IMR-90 (cell line): ENCODE results near the gene SSNA1.
A peak's percentile ranks its signal among the peaks of the same experiment; 100 is the strongest.

Experiments used
- BHLHE40 ChIP-seq: fragments of 150-350 bp; IDR thresholded peaks from 2 replicates; pipeline ENCODE4 v1.6.1; 2016; ENCODE audit warnings: mild to moderate bottlenecking, low read depth, low read length
- CEBPB ChIP-seq: IDR thresholded peaks from 2 replicates; pipeline ENCODE4 v1.6.1; 2012; ENCODE audit warnings: low read depth, low read length, improper control_type of control experiment
- CHD1 ChIP-seq: IDR thresholded peaks from 2 replicates; pipeline ENCODE4 v1.6.1; 2012; ENCODE audit warnings: low read depth, low read length, improper control_type of control experiment
- CTCF ChIP-seq: conservative IDR thresholded peaks from 2 replicates; pipeline ENCODE4 v1.5.1; 2012; ENCODE audit warnings: mild to moderate bottlenecking, low read depth, low read length, improper control_type of control experiment
- ELK1 ChIP-seq: fragments of 150-350 bp; IDR thresholded peaks from 2 replicates; pipeline ENCODE4 v1.6.1; 2016; ENCODE audit warnings: low read depth, mild to moderate bottlenecking, low read length, moderate library complexity, borderline replicate concordance
- FOS ChIP-seq: fragments of 150-350 bp; IDR thresholded peaks from 2 replicates; pipeline ENCODE4 v1.6.1; 2016; ENCODE audit warnings: low read depth, low read length
- MXI1 ChIP-seq: IDR thresholded peaks from 2 replicates; pipeline ENCODE4 v1.6.1; 2012; ENCODE audit warnings: low read depth, mild to moderate bottlenecking, low read length, moderate library complexity, borderline replicate concordance
- NFE2L2 ChIP-seq: fragments of 150-350 bp; IDR thresholded peaks from 2 replicates; pipeline ENCODE4 v1.6.1; 2016; ENCODE audit warnings: low read depth, mild to moderate bottlenecking, low read length
- POLR2A ChIP-seq: IDR thresholded peaks from 2 replicates; pipeline ENCODE4 v1.6.1; 2012; ENCODE audit warnings: mild to moderate bottlenecking, low read depth, low read length
- RCOR1 ChIP-seq: IDR thresholded peaks from 2 replicates; pipeline ENCODE4 v1.6.1; 2012; ENCODE audit warnings: mild to moderate bottlenecking, low read length, improper control_type of control experiment; ENCODE audit not compliant: insufficient replicate concordance
- RFX5 ChIP-seq: IDR thresholded peaks from 2 replicates; pipeline ENCODE4 v1.8.0; 2012; ENCODE audit warnings: low read depth, mild to moderate bottlenecking, low read length, moderate library complexity
- USF2 ChIP-seq: fragments of 150-350 bp; IDR thresholded peaks from 2 replicates; pipeline ENCODE4 v1.6.1; 2017; ENCODE audit warnings: mild to moderate bottlenecking, antibody characterized with exemption, low read length, low read depth

GRCh38 chr9:137236238-137236935 is 47.9 kb downstream of the SSNA1 start:
- peak; percentile 100 for TF ChIP-seq CTCF
- TF ChIP-seq ELK1: no peak
- TF ChIP-seq RCOR1: no peak
- no peak for TF ChIP-seq USF2
- no peak for TF ChIP-seq BHLHE40
- TF ChIP-seq POLR2A: no peak
- no peak for TF ChIP-seq RFX5
- TF ChIP-seq CHD1: no peak
- TF ChIP-seq CEBPB: no peak
- TF ChIP-seq FOS: no peak
- no peak for TF ChIP-seq NFE2L2
- TF ChIP-seq MXI1: no peak
